Activated CD8-positive, alpha-beta memory T cell treated with anti-CD3 and anti-CD28 coated beads, Interleukin-2, amount 50 U/mL, for 48 hours (primary cell): ENCODE measurements around the gene DOCK2.
A peak's percentile ranks its signal among the peaks of the same experiment; 100 is the strongest.
"Not testable (repeated sequence)": the region's sequence is repeated elsewhere in the genome, so short reads cannot be mapped to it uniquely, and the experiment has no call there.

Source experiments
- DNase-seq: peaks from one replicate; pipeline ENCODE4 v3.0.0-alpha.2; 2020

Gene DOCK2

DNA sequence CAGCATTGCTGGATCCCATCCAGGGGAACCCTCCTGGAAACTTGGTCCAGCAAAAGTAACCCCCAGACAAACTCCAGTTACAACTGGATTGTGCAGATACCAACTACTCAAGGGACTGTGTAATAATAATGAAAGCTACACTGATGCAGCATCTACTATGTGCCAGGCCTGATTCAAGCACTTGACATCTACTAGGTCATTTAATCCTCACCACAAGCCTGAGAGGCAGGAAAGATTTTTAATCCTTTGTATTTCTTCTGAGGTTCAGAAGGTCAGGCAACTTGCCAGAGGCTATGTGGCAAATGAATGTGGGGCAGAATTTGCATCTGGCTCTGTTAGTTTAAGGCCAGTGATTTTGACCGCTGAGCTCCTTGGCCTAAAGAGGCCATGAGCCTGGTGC is 439.1 kb downstream of the DOCK2 start:
- peak; percentile 13 for DNase-seq

DNA sequence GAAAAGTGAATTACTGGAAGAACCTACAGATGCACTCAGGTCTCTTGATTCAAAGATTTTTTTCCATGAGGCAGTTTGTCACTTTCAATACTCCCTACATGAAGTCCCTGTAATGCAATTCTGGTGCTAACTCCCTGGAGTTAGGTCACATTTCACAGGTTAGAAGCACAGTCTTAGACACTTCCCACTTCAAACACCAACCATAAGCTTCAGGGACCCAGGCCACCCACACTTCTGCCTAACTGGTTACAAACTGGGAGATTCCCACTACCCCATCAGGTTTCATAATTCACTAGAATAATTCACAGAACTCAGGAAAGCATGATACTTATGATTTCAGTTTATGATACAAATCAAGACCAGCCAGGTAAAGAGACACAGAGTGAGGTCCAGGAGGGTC is 439.7 kb downstream of the DOCK2 start:
- peak; percentile 25 for DNase-seq

- DNase-seq = peak; percentile 32
Measured at GRCh38 chr5:170077526-170077925, 440.5 kb downstream of the DOCK2 start.

DNA sequence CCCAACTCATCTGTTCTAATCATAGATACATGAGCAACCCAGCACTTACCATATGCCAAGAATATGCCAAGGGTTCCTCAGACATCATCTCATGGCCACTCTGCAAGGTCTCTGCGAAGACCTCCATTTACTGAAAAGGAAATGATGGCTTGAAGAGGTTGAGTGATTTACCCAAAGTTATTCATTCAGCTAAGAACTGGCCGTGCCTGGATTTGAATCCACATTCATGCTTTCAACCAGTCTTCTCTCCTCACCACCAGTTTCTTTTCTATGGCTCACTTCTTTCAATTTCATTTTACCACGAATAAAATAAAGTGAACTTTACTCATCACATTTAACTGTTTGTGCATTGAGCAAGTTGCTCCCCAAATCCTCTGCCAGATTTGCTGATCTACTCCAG is 441.4 kb downstream of the DOCK2 start:
- DNase-seq = peak; percentile 6

- DNase-seq = peak; percentile 42
Measured at GRCh38 chr5:170078931-170079330, 441.9 kb downstream of the DOCK2 start.

DNA sequence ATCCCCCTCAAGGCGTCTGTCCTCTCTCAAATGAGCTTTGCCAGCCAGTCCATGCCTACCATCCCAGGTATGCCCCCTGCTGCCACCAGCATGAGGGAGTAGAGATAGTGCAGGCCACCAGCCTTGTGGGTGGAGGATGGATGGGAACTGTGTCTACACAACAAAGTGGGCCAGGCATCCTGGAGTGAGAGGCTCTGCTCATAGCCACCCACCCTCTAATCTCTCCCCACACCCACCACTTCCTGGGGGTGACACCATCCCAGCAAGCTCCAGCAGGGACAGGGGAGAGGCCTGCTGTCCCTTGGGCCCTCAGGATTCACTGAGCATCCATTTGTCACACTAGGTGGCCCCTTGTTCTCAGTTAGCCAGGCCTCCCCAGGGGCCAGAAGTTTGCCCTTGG is 443.1 kb downstream of the DOCK2 start:
- peak; percentile 41 for DNase-seq

DNA sequence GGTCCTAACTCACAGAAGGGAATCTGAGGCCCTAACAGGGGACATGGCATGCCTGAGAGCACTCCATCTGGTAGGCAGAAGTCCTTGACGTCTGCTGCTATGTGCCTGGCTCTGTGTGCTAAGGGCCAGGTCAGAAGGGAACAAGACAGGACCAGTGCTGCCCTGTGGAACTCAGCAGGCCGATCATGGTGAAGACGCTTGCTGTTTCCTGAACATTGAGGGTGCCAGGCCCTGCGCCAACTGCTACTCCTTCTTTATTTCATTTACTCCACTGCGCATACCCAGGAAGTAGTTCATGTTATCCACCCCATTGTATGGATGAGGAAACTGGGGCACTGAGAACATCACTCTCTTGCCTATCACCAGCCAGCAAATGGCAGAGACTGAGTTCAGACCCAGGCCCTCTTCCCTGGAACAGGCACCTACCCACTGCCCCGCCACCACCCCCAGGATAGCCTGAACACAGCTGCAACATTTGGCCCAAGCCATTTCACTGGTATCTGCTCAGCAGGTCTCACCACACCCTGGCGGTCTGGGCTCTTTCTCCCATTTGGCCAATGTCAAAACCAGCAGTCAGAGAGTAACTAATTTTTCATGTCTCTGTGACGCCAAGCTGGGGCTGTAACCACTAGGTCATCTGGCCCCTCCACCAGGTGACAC is 443.8 kb downstream of the DOCK2 start:
- DNase-seq = peak; percentile 37

DNA sequence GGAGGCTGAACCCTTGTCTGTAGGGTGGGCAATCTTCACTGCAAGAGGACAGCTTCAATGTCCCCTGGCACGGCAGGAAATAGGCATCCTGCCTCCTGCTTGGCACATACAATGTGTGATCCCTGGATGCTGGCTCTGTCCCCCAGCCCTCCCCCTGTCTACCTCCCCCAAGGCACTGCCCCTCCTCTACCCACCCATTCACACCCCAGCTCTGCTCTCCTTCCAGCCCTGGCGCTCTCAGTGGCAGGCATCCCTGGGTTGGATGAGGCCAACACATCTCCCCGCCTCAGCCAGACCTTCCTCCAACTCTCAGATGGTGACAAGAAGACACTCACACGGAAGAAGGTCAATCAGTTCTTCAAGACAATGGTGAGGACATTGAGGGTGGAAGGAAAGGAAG is 444.5 kb downstream of the DOCK2 start:
- DNase-seq = peak; percentile 23

DNA sequence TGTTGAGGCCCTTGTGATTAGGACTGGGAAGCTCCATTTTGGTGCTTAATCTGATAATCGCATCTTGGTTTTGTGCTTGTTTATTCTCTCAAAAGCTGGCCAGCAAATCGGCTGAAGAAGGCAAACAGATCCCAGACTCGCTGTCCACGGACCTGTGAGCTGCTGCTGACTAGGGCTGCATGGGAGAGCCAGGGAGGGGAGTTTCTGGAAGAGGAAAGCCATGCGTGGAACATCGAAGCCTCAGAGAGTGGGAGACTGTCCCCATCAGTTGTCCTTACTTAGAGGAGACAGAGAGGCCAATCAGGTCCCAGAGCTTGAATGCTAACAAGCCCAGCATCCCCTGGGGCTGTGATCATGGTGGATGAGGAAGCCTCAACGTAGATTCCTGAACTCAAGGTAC is 445.6 kb downstream of the DOCK2 start:
- peak; percentile 36 for DNase-seq

DNA sequence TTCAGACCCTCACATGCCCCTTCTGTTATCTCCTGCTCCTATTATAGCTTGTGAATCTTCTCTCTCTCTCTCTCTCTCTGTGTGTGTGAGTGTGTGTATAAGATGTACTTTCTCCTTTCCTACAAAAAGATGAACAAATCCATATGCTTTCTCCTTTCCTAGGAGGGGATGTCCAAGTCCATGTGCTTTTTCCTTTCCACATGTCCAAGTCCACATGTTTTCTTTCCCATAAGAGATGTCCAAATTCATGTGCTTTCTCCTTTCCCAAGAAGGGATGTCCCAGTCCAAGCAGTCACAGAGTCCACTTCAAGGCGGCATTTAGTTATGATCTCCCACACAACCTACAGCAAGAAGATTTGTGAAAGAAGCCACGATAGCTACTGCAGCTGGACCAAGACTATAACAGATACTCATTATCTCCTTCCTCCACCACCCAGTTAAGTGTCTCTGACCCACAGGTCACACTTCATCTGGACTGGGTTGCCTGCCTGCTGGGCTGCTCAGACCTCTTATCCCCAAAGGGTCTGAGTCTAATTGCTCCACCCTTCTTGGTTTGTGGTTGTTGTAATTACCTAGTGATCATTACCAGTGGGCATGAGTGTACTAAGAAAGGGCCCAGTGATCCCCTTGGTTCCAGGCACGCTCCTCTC is 450.2 kb downstream of the DOCK2 start:
- no peak for DNase-seq

DNA sequence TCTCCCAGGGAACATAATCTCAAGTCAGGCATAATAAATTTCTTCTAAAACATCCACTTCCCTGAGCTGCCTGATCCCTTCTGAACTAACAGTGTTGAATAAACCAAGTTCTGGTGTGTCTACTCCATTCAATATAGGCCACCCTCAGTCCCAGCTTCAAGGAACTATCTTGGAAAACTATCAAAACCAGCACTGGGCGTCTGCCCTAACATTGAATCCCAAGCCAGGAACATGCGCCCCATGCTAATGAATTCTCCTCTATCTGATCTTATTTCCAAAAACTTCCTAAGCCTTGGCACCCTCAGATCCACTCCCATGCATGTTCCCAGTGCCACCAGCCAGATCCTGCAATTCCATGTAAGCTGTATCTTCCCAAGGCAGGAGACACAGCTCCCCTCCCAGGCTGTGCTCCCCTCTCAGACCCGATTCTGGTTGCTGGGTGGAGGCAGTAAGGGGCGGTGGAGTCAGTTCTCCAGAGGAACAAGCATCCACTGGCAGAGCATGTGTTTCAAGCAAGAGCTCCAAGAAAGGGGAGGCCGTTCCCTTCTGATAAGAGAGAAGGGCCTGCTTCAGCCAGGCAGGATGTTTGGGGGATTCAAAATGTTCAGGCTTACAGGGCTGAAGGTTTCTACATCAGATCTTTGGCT is 455.5 kb downstream of the DOCK2 start:
- no peak for DNase-seq

- not testable (repeated sequence) for DNase-seq
Measured at GRCh38 chr5:170094329-170094728, 457.3 kb downstream of the DOCK2 start.

DNA sequence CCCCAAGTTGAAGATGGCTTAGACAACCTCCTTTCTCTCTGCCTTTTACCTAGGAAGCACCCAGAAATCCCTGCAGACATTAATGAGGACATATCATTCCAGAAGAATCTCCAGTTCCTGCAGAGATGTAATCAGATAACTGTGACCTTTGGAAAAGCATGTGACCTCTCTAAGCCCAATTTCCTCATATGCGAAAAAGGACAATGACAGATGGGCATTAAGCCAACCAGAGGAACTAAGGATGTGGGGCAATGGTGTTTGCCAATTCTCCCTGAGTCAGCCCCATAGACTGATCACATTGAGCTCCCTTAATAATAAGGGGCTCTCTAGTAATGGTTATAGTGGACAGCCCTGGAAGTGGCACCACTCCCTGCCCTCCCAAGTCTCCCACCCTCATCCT is 458.6 kb downstream of the DOCK2 start:
- no peak for DNase-seq

DNA sequence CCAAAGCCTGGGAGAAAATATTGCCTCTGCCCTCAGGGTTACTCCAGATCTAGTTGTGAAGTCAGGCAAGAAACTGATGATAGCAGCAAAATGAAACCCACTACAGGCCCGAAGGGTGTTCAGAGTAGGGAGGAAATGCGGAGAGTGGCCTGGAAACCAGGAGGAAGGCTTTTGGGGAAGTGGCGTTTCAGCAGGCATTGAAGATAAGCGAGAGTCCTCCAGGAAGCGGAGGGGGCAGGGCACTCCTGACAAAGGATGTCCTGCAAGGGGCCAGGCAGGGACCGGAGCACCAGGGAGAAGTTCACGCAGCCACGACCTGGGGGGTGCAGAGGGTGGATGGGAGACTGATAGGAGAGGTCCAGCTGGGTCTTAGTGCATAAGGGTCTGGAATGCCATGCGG is 460.9 kb downstream of the DOCK2 start:
- no peak for DNase-seq

GRCh38 chr5:170100066-170100943 is 463.2 kb downstream of the DOCK2 start:
- peak; percentile 82 for DNase-seq

GRCh38 chr5:170103447-170103846 is 466.4 kb downstream of the DOCK2 start:
- no peak for DNase-seq

GRCh38 chr5:170104299-170104698 is 467.2 kb downstream of the DOCK2 start:
- DNase-seq = peak; percentile 28

DNA sequence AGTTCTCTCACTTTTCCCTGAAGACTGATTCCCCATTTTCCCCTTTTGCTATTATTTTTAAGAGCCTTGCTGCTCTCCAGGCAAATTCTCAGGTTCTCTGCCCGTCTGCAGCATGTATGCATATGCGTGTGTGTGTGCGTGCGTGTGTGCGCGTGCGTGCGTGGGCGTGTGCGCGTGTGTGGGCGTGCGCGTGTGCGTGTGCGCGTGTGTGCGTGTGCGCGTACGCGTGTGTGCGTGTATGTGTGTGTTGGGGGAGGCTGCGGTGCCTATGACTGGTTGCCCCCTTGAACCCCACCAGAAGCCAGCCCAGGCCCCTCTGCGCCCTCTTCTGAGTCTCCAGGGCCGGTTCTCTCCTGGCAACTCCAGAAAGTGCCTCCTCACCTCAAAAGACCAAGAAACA is 467.6 kb downstream of the DOCK2 start:
- DNase-seq = peak; percentile 40

GRCh38 chr5:170105642-170106611 is 468.9 kb downstream of the DOCK2 start, which contains the start of gene FOXI1:
Gene FOXI1, plus strand, starts transcription at chr5:170105897. Its CDS starts 61 bp downstream, at chr5:170105958.
- peak; percentile 47 for DNase-seq

DNA sequence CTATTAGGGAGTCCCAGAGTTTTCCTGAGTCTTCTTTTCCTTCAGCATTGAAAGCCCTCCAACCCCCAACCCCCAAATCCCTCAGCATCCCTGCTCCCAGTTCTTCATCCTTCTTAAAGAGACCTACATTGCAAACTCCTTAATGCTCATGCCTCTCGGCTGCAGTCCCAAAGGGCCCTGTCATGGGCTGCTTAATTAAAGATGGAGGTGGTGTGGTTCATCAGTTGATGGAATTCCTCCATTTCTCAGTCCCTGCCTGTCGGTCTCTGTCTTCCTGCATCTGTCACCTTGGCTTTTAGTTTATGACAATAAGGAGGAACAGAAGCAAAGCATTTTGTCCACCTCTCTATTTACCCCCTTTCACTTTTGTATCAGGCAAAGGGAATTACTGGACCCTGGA is 470.6 kb downstream of the DOCK2 start:
- no peak for DNase-seq

DNA sequence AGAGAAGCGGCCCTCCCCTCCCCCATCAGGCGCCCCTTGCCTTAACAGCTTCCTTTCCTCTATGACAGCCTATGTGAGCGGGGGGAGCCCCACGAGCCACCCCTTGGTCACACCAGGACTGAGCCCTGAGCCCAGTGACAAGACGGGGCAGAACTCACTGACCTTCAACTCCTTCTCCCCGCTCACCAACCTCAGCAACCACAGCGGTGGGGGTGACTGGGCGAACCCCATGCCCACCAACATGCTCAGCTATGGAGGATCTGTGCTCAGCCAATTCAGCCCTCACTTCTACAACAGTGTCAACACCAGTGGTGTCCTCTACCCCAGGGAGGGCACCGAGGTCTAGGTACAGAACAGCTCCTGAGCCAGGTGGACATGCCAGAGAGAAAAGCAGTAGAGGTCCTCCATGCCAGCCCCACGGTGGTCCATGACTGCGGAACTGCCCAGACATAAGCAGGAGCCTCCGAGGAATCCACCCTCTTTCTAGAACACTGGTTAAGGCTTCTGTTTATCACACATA is 471.3 kb downstream of the DOCK2 start:
- peak; percentile 43 for DNase-seq
